ENCODE data around the gene ICOS.
"Not testable (repeated sequence)": the region's sequence is repeated elsewhere in the genome, so short reads cannot be mapped to it uniquely, and the experiment has no call there.

Gene ICOS

DNA sequence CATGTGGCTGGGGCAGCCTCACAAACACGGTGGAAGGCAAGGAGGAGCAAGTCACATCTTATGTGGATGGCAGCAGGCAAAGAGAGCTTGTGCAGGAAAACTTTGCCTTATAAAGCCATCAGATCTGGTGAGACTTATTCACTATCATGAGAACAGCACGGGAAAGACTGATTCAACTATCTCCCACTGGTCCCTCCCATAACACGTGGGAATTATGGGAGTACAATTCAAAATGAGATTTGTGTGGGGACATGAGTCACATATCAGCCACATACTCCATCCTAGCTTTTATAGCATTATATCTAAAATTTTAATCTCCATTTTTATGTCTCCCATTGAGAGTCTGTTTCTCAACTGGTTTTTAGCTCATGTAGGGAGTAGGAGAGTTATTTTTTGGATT is 45.7 kb downstream of the ICOS start:
- no peak for DNase-seq

DNA sequence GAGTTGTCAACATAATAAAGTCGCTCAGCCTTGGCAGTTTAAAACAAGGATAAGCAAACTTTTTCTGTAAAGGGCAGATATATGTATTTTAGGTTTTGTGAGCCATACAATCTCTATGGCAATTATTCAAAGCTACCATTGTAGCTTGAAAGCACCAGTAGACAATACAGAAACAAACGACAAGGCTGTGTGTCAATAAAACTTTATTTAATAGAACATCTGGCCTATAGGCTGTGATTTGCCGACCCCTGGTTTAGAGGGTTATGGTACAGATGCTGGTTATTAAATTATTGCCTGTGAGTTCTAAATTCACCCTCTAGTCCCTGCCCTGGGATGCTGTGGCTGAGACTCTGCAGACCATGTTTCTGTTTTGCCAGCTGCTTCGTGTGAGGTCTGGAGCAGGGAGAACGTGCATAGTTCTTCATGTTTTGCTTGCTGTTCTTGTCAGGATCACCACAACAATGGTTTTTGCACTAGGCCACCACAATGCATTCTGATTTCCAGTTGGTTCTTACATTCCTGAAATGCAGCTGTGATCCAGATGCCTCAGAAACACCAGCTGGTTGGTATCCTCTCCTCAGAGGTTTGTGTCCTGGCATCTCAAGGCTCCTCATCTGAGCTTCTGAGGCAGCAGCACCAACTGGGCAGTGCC is 46.6 kb downstream of the ICOS start:
- DNase-seq, result no peak

- not testable (repeated sequence) for DNase-seq
These were observed 49.4 kb downstream of the ICOS start for GRCh38 chr2:203985978-203986377.

GRCh38 chr2:203987959-203988358 is 51.4 kb downstream of the ICOS start:
- DNase-seq, result no peak

GRCh38 chr2:203988500-203989260 is 52.1 kb downstream of the ICOS start:
- DNase-seq, result no peak

DNA sequence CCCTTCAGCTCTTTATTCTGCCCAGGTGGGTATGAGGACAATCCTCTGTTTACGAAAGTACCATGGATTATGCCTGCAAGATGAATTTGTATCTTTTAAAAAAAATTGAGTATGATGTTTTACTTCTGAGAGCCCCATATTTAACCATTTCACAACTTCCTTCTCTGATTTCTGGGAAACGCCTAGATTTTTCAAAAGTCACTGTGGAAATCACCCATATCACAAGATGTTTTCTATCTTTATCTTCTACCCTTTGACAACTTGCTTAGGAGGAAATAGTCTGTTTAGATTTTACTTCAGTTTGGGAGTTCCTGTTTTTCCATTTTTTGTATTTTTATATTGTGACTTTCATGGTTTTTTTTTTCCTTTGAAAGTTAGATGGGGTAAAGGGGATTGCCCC is 53.0 kb downstream of the ICOS start:
- DNase-seq, result no peak

DNA sequence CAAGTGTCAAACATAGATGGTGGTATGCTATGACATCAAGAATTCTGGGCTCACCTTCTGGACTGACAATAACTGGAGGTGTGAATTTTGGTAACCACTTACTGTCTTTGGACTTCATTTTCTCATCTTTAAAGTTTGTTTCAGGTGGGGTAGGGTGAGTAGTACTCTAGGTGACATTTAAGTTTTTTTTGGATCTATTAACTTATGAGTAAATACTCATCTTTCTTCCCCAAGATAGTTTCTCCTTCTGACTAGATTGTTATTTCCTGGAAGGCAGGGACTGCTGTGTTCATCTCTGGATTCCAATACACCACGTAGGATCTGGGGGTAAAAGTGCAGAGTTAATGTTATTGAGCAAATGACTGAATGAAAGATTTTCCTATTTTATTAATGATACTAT is 55.9 kb downstream of the ICOS start:
- no peak for DNase-seq

DNA sequence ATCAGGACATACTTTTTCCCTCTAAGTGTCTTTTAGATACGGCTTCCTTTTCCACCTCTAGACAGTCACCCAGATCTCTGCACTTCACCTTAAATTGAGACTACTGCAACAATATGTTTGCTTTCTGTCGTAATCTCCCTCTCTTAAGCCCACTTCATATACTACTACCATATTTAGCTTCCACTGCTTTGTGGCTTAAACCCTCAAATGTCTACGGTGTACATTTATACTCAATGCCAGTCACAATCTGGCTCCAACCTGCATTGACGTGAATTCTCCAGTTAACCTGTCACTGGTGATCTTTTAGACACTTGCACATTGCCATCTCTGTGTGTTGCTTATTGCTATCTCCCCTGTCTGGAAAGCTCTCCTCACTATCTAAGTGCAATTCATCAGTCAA is 56.4 kb downstream of the ICOS start:
- no peak for DNase-seq

DNA sequence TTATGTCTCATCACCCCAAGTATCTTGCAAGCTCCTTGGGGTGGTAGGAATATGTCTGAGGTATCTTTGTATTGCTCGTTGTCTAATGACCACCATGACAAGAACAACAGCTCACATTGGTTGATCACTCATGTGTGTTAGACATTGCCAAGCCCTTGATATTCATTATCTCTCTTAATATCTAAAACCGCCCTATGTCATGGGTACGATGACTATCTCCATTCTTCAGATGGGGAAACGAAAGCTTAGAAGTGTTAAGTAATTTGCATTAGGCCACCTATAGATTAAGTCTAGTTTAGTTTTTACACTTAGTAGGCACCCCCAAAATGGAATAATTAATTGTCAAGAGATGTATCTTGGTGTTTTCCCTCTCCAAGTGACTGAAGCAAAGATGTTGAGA is 57.0 kb downstream of the ICOS start:
- no peak for DNase-seq

- DNase-seq, result no peak
These were observed 58.2 kb downstream of the ICOS start for GRCh38 chr2:203994735-203995134.

DNA sequence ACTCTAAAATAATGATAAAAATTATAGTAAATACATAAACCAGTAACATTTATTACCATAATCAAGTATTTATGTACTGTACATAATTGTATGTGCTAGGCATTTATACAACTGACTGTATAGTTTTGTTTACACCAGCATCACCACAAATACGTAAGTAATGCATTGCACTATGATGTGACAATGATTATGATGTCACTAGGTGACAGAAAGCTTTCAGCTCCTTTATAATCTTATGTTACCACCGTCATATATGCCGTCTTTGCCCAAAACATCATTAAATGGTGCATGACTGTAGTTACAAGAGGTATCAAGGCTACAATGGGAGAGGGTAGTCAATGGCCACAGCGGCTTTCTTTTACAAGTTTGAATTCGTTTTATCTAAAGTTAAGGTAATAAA is 60.1 kb downstream of the ICOS start:
- no peak for DNase-seq

DNA sequence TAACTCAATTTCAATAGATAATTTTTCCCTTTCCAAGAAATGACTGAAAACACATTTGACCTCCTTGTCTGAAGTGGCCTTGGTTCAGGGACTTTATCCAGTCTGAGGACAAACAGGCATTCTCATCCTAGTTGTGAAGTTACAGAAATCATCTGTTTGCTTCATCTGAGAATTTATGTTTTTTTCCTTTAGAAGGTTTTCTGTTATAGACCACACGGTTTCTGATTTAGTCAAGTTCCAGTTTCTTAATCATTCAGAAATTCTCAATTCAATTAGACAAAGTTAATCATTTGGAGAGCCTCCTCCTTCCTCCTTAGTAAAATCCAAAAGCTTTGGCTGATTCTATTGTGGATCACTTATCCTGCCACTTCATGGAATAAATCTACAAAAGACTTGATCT is 60.9 kb downstream of the ICOS start:
- DNase-seq, result no peak

DNA sequence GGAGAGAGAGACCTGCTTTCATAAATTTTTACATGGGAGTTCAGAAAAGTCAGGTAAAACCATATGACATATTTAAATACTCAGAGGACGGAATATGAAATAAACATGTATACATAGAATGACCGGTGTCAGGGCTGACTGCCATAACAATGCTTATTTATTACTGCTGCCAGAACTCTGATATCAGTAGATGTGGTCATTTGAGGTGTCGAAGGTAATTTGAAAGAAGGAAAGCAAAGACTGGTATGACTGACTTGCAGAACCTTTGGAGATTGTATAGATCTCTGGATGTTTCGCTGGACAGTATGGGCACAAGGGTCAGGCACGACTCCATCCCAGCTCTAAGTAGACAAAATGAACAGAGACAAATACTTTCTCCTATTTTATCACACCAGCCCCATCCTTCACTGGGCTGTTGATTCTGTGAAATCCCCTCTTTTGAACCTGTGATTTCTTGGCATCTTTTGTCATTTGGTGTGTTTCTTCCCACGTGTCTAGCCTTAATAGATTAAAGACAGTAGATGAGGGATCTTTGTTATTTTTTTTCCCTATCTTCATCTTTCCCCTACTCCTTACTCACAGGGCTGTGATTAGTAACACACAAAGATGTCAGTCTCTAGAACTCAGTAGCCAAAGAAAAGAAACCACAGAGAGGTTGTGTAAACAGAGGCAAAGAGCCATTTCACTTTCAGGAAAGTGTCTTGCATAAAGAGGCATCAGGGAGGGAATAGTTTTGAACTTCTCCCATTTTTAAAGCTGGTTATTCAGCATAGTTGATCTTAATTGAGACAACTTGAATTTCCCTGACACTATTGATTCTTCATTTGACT is 61.6 kb downstream of the ICOS start:
- DNase-seq, result no peak

GRCh38 chr2:203999835-204000234 is 63.3 kb downstream of the ICOS start:
- DNase-seq, result no peak

DNA sequence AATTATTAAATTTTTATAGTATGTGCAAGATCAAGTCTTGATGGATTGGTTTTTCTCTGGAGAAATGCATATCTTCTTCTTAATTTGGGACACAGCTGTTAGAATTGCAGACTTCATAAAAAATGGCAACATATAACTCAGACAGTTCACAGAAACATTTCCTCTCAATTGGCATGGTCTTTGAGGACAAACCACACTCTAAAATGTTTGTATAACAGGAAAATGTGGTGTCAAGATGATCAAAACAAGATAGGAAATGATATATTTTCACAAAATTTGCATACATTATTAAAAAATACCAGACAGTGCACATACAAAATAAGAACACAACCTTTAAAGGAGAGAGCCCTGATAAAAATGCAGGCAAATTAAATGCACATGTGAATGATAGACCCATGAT is 63.9 kb downstream of the ICOS start:
- no peak for DNase-seq

DNA sequence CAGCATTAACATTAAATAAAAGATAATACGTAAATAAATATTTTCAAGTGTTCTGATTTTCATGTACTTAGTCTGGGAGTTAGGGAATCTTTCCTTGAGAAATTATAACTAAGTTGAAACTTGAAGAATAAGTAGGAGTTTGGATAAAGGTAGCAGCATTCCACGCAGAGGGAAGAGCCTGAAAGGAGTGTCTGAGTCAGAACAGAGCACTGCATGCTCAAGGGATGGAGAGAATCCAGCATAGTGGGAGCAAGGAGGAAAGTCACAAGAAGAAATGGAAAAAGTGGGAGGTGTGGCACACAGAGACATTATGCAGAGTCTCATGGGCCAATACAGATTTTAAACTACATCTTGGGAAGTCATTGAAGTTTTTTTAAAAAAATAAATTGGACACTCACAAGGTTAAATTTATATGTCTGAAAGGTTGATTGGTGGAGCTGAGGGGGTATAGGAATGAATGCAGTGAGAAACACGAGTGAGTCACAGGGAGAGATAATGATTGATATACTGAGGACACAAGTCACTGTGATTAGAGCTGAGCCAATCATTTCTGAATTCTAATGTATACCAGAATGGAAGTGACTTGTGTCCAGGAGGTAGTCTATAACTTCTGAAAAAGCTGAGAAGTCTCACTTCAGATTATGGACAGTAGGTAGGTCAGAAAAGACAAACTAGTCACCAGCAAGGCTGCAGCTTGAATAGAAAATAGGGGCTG is 66.9 kb downstream of the ICOS start:
- no peak for DNase-seq

- no peak for DNase-seq
These were observed 68.3 kb downstream of the ICOS start for GRCh38 chr2:204004912-204005311.

- DNase-seq, result no peak
These were observed 69.6 kb downstream of the ICOS start for GRCh38 chr2:204005940-204006721.

GRCh38 chr2:204008352-204008751 is 71.8 kb downstream of the ICOS start:
- DNase-seq, result no peak

DNA sequence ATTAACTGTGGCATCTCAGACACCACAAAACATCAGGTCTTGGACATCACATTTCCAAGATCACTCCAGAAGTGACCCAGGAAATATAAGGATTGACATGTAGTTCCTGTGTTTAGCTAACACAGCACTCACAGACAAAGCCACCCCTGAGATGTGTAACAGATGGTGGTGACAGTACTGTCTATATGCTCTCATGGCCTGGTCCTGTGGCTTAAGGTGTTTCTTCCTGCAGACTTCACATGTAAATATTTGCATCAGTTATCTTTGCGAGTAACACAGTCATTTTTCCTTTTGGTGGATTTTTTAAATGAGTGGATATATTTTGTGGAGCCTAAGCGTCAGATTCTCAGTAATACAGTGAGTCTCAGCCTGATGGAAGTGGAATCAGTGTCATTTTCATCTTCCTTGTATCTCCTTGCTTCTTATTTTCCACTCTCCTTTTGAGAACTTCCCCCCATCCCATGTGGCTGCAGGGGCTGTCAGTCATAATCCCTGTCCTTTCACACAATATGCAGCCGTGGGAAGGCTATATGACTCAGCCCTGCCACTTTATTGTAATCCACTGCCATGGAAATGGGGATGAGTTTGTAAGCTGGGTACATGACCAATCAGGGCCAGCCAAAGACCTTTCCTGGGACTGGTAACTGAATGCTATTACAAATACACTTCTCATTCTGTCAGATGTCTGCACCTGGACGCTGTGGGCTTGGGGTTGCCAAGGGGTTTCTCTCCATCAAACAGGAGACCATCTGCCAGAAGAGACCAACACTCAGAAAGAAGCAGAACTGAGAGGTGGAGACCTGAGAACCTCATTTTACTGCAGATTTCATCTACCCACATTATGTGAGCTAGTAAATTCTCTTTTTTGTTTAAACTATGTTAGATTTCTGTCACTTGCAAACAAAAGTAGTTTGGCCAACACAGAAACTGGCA is 74.3 kb downstream of the ICOS start:
- no peak for DNase-seq

All from NCI-H510A (cell line).